Retina (tissue), 1 donor: ENCODE measurements around the gene TCF12.
"Not testable (repeated sequence)": the region's sequence is repeated elsewhere in the genome, so short reads cannot be mapped to it uniquely, and the experiment has no call there.

Experiments used
- DNase-seq: peaks from one replicate; pipeline ENCODE4 v3.0.0-alpha.2; 2016

TCF12 gene

DNA sequence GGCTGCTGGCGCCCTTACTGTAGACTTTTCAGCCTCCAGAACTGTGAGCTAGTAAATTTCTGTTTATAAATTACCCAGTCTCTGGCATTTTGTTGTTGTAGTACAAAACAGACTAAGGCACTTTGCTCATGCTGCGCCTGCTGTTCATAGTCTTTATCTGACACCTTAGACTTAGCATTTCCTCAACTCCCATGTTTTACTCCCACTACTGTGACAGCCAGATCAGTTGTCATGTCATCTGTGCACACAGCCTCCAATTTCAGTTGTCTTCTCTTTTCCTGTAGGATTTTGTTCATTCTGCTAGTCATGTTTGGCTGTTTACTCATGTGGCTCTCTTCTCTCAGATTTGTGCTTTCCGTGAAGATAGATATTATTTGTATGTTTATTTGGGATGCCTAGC is 62.0 kb downstream of the TCF12 start:
- no peak for DNase-seq

DNA sequence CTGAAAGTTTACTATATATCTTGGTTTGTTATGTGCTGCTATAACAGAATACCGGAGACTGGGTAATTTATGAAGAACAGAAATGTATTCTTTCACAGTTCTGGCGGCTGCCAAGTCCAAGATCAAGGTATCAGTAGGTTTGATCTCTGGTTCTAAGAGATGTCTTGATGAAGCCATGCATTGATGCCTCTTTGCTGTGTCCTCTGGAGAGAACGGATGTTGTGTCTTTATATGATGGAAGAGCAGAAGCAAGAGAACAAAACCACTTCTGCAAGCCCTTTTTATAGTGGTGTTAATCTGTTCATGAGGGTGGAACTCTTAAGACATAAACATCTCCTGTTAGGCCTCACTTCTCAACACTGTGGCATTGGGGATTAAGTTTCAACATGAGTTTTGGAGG is 62.7 kb downstream of the TCF12 start:
- DNase-seq, result no peak

DNA sequence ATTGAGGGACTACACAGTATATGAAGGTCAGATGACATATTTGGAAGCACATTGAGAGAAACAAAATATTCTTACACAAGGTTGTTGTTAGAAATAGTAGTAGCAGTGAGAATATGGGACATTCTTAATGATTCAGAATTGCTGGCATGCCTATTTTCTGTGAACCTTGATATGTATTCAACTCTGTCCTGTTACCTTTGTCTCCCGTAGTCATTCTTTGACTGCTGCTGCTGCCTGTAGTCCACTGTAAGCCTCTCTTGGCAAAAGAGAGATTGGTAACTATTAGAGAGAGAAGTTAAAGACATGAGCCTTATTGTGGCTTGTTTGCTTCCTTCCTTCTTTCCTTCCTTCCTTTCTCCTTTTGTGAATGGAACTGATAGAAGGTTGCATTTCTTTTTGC is 64.5 kb downstream of the TCF12 start:
- DNase-seq, result no peak

- no peak for DNase-seq
These were observed 66.4 kb downstream of the TCF12 start for GRCh38 chr15:56984681-56985481.

GRCh38 chr15:56985856-56986255 is 67.4 kb downstream of the TCF12 start:
- DNase-seq, result no peak

GRCh38 chr15:56987286-56987685 is 68.8 kb downstream of the TCF12 start:
- DNase-seq, result no peak

GRCh38 chr15:56988219-56988618 is 69.8 kb downstream of the TCF12 start:
- no peak for DNase-seq

GRCh38 chr15:56989411-56989924 is 71.0 kb downstream of the TCF12 start:
- no peak for DNase-seq

DNA sequence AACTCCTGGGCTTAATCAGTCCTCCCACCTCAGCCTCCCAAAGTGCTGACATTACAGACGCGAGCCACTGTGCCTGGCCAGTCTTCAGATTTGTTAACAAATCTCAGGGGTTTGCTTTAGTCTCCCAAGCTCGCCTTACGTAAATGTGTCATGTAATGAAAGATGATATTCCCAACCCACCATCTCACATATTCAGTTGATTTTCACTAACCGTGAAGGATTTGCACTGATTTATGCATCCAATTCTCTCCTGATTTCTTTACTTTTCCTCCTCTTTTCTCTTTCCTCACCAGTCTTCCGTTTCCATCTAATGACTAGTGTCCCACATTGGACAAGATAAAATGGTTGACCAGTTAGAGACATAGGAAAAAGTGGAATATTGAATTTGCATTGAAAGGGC is 72.6 kb downstream of the TCF12 start:
- no peak for DNase-seq

GRCh38 chr15:56992725-56993124 is 74.3 kb downstream of the TCF12 start:
- no peak for DNase-seq

GRCh38 chr15:56994280-56994679 is 75.8 kb downstream of the TCF12 start:
- DNase-seq, result no peak

- DNase-seq, result no peak
These were observed 77.6 kb downstream of the TCF12 start for GRCh38 chr15:56996093-56996492.

- DNase-seq, result no peak
These were observed 78.5 kb downstream of the TCF12 start for GRCh38 chr15:56996746-56997470.

- DNase-seq, result no peak
These were observed 85.0 kb downstream of the TCF12 start for GRCh38 chr15:57003418-57003817.

GRCh38 chr15:57005244-57005643 is 86.8 kb downstream of the TCF12 start:
- DNase-seq, result no peak

- DNase-seq, result not testable (repeated sequence)
These were observed 89.4 kb downstream of the TCF12 start for GRCh38 chr15:57007797-57008196.

- no peak for DNase-seq
These were observed 92.3 kb downstream of the TCF12 start for GRCh38 chr15:57010724-57011123.

DNA sequence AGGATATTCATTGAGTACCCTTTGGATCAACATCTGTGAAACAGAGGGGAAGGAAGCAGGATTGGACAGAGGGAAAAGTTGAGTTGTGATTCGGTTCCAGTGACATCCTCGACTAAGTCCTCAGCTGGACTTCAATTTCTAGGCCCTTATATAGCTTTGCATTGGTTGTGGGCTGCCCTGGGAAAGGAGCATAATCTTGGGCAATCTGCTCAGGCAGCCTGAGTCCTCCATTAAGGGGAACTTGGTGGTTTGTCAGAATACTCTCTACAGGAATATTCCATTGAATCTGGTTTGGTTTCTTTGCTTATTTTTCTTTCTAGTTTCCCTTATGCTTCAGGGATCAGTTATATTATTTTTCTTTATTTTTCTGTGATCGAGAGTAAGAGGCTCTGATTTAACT is 94.1 kb downstream of the TCF12 start:
- DNase-seq, result no peak

DNA sequence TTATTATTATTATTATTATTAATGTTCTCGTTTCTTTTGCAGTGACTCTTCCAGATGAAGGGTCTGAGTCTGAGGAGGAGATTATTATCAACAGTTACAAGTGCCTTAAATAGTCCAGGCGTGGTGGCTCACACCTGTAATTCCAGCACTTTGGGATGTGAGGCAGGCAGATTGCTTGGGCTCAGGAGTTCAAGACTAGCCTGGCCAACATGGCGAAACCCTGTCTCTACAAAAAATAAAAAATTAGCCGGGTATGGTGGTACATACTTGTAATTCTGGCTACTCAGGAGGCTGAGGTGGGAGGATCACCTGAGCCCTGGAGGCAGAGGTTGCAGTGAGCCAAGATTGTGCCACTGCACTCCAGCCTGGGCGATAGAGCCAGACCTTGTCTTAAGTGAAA is 96.5 kb downstream of the TCF12 start:
- DNase-seq, result not testable (repeated sequence)

- no peak for DNase-seq
These were observed 96.9 kb downstream of the TCF12 start for GRCh38 chr15:57015360-57015759.

GRCh38 chr15:57015897-57016296 is 97.5 kb downstream of the TCF12 start:
- no peak for DNase-seq

DNA sequence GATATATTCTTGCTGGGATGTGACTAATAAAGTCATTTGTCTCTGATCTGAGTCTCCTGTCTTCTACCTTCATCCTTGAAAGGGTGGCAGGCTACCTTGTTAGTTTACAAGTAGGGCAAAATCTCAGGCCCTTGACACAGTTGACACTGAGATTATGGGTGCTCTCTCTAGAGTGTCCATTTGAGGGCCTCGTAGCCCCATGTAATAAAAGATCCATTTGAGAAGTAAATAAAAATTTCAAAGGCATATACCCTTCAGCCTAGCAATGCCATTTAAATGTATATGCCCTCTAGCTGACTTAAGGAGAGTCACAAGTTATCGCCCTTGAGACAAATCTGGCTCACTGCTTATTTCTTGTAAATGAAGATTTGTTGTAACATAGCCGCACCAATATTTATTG is 98.6 kb downstream of the TCF12 start:
- DNase-seq, result peak; percentile 14

GRCh38 chr15:57018151-57018550 is 99.7 kb downstream of the TCF12 start:
- no peak for DNase-seq

- no peak for DNase-seq
These were observed 101.2 kb downstream of the TCF12 start for GRCh38 chr15:57019496-57020160.
